ENCODE measurements around the gene NSG2.
A peak's percentile ranks its signal among the peaks of the same experiment; 100 is the strongest.
"Not testable (repeated sequence)": the region's sequence is repeated elsewhere in the genome, so short reads cannot be mapped to it uniquely, and the experiment has no call there.

The NSG2 gene

DNA sequence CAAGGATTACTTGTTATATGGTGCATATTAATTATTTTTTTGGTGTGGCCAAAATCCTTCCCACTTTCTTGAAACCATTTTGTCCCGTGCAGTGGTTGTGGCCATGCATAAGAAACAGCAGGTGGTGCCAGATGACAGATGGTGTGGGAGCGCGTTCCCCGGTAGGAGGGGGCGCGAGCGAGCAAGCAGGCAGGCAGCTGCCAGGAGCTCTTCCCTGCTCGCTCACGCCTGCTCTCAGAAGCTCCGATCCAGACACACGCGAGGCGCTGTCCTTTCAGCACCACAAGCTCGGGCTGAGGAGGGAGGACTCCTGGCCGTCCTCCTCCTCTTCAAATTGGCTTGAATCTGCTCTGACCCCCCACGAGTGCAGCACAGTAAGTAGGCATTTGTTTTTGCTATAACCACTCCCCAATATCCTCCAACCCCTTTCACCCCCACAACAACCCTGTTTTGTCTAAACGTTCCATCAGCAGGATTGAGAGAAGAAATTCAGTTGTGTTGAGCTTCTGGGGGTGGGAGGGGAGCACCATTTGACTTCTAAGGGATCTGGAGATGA, at the start of gene NSG2:
TSS of gene NSG2 (plus strand) at position 237 of the 556 bp plus-strand sequence. CDS start 1,050 bp downstream, outside the sequence.
- peak in 1 of 3 experiments; percentile 25 for DNase-seq (ENCODE audit: low read depth in 3 of 3)

DNA sequence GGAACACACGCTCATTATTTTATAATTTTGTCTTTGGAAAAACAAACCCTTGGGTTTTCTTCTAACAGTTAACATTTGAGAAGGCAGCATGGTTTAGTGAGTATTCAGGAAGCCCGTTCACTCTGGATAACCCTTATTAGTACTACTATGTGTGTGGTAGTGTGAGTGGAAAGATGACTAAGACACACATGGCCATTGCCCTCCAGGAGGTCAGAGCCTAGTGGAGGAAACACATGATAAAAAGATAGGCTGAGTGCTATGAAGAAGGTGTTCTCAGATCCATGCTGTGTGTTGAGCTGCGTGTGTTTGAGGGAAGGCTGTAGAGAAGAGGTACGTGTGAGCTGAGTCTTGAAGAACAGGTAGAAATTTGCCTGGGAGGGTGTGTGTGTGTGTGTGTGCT, 48.2 kb upstream of the NSG2 start:
- DNase-seq (ENCODE audit: low read depth in 3 of 3): no peak

DNA sequence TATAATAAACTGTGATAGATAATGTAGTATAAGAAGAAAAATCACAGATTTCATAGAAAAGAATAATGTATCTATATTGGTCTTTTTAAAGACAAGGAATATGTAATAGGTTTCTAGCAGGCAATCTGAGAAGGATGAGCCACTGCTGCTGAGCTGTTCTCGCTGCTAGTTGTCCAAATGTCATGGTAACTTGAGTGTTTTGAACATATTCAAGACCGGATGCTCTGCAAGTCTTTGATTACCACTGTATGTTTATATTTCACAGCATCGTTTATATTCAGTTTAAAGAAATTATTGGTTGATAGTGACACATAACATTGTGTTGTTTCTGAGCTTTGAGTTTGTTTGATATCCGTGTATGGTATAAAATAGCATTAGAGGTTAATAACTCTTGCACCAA, 47.0 kb upstream of the NSG2 start:
- DNase-seq (ENCODE audit: low read depth in 3 of 3): no peak

DNA sequence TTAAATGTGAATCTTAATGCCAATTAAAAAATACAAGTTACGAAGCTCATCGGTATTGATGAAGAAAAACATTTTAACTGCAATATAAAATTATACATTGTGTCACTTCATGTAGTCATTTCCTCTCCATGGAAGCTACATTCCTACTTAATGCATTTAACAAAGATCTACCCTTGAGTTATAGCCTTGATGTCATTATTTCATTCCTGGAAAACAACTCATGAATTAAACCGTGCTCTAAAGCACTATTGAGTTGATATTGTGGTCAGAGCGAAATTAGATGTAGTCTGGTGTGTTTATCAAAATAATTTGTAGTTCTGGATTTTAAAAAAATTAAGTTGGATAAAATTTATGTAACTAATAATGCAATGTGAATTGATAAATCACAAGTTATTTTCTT, 45.4 kb upstream of the NSG2 start:
- DNase-seq (ENCODE audit: low read depth in 3 of 3): no peak

DNA sequence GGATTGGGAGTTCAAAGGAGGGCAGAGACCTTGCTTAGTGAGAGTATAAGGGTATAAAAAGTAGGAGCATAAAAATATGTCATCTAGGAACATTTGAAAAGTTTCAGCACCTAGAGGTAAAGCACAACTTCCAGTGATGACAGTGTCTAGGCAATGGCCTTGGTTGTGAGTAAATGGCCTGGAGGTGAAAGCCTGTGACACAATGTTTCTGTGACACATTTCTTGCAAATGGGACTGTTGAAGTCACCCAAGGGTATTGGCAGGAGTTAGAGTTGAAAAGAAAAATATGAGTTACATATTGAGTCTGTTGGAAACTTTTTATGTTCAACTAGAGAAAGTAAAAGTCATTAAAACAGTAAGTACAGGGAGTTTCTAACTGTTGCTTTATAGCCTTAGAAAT, 41.7 kb upstream of the NSG2 start:
- no peak for DNase-seq (ENCODE audit: low read depth in 3 of 3)

DNA sequence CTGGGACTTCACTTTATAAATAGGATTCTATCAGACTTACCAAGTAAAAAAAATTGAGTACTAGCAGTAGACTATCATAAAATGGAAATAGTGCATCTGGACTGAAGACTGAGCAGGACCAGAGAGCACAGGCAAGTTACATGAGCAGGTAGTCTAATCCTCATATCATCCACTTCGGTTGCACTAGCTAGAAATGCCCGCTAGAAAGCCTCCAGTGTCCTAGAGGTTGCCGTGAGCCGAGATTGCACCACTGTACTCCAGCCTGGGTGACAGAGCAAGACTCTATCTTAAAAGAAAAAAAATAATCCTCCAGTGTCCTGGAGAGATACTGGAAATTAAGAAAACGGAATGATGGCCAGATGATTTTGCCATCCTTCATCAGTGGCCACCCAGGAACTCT, 36.6 kb upstream of the NSG2 start:
- DNase-seq (ENCODE audit: low read depth in 3 of 3): no peak

DNA sequence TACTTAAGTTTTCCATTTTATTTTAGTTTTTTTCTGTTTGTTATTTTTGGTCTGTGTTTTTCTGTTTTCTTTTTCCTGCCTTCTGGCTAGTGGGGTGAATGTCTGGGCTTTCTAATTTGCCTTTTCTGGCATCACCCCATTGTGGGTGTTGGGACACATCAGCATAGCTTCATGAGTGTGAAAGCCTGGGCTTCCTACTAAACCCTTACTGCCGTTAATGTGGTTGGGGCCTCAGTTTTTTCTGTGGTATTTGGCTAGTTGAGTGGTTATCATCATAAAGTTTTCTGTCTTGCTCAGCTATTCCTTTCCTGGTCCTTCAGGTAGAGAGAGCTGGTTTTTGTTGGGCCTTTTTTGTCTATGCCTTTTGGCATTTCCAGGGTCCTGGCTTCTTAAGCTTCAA, 35.1 kb upstream of the NSG2 start:
- no peak for DNase-seq (ENCODE audit: low read depth in 3 of 3)

DNA sequence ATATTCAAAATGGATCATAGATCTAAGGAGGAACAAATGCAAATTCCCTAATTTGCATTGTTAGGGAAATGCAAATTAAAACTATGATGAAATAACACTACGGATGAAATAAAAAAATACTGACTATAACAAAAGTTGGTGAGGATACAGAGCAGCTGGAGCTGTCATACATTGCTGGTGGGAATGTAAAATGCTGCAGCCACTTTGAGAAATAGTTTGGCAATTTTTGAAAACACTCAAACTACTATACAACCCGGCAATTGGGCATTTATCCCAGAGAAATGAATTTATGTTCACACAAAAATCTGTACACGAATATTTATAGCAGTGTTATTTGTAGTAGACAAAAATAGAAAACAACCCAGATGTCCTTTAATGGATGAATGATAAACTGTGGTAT, 34.1 kb upstream of the NSG2 start:
- DNase-seq (ENCODE audit: low read depth in 3 of 3): no peak

DNA sequence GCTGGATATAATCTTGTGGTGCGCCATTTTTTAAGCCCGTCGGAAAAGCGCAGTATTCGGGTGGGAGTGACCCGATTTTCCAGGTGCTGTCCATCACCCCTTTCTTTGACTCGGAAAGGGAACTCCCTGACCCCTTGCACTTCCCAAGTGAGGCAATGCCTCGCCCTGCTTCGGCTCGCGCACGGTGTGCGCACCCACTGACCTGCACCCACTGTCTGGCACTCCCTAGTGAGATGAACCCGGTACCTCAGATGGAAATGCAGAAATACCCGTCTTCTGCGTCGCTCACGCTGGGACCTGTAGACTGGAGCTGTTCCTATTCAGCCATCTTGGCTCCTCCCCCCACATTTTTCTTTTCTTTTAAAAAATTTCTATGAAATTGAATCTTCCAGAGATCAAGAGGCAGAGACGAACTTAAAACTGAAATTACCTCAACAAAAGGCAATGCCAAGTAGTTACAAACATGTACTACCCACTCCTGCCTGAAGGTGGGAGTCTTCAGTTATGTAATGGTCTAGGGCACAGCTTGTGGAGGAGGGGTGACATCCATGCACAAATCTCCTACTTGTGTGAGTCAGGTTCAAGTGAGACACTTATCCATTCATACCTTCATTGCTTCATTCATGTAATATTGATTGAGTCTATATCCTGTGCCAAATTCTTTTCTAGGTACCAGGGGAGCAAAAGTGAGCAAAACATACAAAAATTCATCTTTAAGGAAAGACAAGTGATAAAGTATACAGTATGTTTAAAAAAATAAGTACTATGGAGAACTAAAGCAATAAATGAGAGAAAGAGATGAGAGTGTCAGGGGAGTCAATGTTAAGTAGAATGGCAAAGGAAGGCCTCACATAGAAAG, 25.2 kb upstream of the NSG2 start:
- DNase-seq (ENCODE audit: low read depth in 3 of 3): not testable (repeated sequence)

DNA sequence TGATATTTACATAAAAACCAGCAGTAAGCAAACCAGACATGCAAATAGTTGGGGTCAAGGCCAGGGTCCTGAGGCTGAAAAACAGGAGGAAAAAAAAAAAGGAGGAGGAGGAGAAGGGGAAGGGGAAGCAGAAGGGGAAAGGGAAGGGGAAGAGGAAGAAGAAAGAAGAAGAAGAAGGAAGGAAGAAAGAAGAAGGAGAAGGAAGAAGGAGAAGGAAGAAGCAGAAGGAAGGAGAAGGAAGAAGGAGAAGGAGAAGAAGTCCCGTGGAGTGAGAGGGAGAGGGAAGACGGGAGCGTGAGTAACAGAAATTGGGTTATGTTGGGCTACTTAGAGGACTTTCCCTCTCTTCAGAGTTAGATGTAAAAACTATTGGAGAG, 24.6 kb upstream of the NSG2 start:
- DNase-seq (ENCODE audit: low read depth in 3 of 3): no peak

DNA sequence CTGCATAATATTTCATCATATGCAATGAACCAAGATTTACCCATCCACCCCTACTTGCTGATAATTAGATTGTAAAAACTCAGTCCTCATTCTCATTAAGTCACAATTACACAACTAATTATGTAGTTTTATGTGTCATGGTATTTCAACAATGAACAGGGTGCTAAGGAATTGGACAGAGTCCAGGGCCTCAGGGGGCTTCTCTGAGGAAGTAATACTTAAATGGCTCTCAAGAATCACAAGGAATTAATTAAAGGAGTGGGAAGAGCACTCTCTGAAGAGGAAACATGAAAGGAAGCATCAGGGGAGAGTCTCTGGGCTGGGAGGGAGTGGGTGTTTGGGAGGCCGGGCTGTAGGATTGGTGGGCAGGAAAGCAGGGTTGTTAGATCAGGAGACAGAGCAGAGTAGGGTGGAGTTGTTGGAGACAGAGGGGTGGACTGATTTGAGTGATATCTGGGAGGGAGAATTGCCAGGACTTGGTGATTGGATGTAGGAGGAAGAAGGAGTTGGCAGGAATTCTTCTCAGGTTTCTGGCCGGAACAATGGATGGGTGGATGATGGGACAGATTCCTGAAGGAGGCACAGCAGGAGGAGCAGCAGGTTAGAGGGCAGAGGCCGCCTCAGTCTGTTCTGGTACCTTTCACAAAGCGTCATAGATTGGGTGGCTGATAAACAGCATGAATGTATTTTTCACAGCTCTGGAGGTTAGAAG, 23.0 kb upstream of the NSG2 start:
- DNase-seq (ENCODE audit: low read depth in 3 of 3): no peak

DNA sequence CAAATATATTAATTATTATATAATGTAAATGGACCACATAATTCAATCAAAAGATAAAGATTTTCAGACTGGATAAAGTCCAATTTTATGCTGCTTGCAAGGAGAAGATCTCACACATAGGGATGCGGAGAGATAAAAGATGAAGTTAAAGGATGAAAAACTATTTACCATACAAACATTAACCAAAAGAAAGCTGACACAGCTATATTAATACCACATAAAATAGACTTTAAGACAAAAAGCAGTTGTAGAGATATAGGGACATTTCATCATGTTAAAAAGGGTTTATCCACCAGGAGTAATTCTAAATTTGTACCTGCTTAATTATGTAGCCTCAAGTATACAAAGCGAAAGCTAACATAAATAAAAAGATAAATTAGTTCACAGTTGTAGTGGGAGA, 15.2 kb upstream of the NSG2 start:
- no peak for DNase-seq (ENCODE audit: low read depth in 3 of 3)

DNA sequence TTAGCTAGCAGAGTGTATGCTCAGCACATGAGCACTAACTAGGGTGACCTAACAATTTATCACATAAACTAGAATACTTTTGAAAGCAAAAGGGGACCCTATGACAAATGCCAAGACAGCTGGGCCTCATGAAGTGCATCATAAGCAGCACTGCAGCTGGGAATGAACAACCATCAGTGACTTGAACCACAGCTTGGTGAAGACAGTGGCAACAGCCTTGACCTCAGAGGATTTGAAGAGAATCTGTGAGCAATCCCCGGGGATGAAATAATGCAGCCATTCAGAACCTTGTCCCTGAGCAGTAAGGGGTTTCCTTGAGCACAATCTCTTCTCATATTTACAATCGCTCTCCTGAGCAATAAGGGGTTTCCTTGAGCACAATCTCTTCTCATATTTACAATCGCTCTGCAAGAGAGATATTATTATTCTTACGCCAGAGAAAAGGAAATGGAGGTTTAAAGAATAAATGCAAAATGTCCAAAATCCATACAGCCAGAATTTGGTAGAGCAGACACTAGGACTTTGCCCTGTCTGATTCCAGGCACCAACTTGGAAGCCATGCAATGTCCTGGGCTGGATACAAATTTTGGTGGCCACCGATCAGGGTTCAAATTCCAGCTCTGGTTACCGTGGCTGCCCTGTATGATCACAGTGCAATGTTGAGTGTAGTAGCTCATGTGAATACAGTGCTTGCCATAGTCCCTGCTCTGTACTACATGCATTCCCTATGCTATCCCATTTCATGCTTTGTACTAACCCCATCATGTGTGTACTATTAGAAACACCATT, 846 bp upstream of the NSG2 start:
- DNase-seq (ENCODE audit: low read depth in 3 of 3): no peak

DNA sequence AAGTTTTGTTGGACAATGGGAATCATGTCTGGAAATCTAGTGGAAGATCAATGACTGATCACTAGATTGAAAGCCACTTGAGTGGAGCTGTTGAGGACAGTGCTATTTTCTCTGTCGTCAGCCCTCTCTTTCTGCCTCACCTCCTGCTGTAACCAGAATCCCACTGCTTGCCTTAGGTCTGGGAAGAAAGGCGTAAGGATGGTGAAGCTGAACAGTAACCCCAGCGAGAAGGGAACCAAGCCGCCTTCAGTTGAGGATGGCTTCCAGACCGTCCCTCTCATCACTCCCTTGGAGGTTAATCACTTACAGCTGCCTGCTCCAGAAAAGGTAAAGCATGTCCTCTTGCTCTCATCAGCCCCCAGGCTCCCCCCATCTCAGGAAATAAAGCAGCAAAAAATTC, 1.1 kb downstream of the NSG2 start:
- DNase-seq (ENCODE audit: low read depth in 3 of 3): no peak

DNA sequence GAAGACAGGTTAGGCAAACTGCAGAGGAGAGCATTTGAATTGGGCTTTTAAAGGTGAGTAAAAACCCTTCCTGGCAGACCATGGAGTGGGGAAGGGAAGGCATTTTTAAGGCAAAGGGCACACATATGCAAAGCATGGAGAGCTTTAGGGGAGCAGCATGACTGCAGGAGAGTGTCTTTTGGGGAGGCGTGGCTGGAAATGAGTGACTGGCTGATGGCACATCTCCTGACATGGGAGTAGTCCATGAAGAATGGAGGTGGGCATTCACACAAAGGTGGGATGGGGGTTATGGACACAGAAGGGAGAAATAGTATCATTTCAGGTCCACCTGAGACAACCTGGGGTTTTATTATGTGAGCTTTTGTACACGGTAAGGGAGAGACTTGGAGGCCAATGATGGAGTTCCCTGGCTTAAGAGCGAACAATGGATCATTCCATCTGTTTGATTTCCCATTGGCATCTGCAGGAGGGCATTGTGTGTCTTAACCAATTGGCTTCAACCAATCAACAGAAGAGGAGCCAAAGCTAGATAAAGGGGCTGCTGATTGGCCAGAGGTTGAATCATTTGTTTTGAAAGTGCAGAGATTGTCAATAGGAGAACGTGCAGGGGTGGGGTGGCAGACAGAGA, 2.1 kb downstream of the NSG2 start:
- DNase-seq (ENCODE audit: low read depth in 3 of 3): no peak

DNA sequence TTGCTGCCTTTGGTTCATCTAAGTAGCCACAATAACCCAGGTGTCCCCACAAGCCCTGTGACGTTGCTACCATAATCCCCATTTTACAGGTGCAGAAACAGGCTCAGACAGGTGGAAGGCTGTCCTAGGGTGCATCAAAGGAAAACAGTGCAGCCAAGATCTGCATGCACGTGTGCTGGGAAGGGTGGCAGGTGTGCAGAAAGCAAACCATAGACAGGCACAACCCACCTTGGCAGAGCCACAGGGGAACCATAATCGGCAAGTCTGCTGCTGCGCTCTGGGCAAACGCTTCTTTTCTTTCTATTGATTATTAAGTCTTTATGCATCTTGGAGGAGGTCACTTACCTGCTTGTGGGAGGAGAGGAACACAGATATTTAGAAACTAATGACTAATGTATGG, 7.1 kb downstream of the NSG2 start:
- no peak for DNase-seq (ENCODE audit: low read depth in 3 of 3)

DNA sequence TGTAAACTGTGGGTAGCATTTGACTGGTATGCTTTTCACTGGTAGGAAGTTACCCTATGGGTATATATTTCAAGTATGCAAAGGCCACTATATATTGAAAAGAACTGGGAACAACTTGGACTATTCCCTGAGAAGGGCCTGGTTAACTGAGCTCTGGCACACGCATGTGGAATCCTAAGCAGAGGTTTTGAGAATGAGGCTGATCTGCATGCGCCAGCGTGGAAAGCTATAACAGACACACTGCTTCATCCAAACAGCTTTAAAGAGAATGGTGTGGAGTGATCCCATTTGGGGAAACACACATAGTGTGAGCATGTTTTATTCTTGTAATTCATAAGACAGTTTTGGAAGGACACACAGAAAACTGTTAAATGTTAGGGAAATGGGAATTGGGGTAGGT, 8.4 kb downstream of the NSG2 start:
- DNase-seq (ENCODE audit: low read depth in 3 of 3): no peak

DNA sequence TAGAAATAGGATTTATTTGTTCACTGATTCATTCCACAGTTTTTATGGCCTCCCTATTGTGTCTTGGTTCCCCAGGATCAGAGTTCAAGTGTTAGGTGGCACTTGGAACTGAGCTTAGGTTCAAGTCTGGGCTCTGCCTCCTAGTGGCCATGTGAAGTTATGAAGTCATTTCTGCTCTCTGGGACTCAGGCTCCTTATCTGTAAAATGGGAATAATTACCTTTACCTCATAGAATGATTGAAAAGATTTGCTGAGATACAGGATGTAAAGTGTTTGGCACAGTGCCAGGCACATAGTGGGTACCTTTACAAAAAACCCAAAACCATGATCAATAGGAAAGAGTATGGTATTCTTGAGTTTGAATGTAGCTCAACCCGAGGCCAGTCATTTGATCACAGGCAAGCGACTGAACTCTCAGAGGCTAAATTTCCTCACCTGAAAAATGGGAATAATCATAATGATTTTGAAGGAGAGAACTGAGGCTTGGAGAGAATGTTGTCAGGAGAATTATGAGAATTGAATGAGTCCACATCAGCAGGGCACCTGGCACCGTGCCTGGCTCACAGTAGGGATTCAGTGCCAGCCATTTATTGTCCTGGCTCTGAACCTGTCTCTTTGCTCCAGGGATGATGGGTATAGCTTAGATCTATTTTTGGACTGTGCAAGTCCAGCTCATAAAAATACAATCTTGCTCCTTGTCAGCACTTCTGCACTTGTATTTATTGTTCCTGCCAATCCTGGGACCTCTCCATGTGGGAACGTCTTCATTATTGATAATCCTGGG, 10.8 kb downstream of the NSG2 start:
- no peak for DNase-seq (ENCODE audit: low read depth in 3 of 3)

DNA sequence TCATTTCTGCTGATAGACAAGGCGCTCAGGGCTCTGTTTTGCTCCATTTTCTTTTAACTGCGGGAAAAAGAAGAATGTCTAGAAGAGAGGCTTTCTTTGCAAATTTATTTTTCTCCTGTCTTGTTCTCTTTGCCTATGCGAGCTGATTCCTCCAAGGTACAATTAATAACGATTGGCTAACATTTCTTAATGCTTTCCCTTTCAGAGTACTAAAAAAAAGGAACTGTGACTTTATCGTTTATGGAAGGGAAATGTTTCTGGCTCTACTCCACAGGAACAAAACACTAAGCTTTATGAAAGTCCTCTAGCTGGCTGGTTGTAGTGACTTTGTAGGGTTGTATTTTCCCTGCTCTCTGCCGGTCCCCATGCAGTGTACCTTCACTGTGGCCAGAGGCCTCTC, 11.7 kb downstream of the NSG2 start:
- DNase-seq (ENCODE audit: low read depth in 3 of 3): no peak

DNA sequence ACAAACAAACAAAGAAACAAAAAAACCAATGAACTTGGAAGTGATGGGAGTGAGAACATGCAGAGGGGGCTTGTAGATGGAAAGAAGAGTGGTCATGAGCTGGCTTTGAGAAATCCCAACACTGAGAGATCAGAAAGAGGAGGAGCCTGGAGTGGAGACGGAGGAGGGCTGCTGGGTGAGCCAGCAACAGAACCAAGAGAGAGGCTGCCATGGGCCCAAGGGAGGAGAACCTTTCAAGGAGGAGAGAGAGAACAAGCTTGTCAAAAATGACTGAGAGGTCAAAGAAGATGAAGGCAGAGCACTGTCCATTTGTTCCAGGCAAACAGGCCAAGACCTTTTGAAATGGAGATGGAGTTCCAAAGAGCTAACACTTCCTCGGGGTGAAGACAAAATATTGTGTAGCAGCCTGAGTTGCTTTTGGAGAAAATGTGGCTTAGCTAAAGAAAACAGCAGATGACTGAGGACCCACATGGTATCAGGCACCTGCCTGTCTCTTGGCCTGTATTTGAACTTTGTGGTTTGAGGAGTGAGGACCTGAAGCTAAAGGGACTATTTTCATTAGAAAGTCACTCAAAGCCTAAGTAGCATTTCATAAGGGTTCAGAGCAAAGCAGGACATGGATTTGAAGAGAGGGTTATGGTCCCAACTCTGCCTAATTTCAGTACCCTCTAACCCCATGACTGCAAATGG, 13.1 kb downstream of the NSG2 start:
- no peak for DNase-seq (ENCODE audit: low read depth in 3 of 3)

Measured in stimulated activated CD4-positive, alpha-beta T cell treated with anti-CD3 and anti-CD28 coated beads, TNF-alpha, amount 100 ng/mL, for 24 hours (primary cell).